HG02623 (cell line): ENCODE data around the gene KCNJ12.
"Not testable (repeated sequence)": the region's sequence is repeated elsewhere in the genome, so short reads cannot be mapped to it uniquely, and the experiment has no call there.

Experiments
- ATAC-seq: cut with Tn5 transposase; IDR thresholded peaks from one replicate; pipeline ENCODE4 v1.9.1; 2021; ENCODE audit warnings: moderate library complexity; ENCODE audit not compliant: unreplicated experiment

The KCNJ12 gene

GRCh38 chr17:21404956-21405731 is 29.0 kb downstream of the KCNJ12 start:
- not testable (repeated sequence) for ATAC-seq

GRCh38 chr17:21405904-21406400 is 29.8 kb downstream of the KCNJ12 start:
- not testable (repeated sequence) for ATAC-seq

- ATAC-seq = not testable (repeated sequence)
Observed at GRCh38 chr17:21406616-21407404, 30.7 kb downstream of the KCNJ12 start.

DNA sequence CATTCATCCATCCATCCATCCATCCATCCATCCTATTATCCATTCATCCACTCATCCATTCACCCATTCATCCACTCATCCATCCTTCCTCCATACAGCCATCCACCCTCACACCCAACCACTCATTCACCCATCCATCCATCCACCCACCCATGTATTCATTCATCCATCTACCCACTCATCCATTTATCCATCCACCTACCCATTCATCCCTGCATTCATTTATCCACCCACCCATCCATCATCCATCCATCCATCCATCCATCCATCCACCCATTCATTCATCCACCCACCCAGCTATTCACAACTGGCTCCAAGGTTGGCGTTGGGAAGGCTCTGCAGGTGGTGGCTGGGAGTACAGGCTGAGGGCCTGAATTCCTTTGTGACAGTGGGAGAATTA is 31.6 kb downstream of the KCNJ12 start:
- ATAC-seq = not testable (repeated sequence)

- not testable (repeated sequence) for ATAC-seq
Observed at GRCh38 chr17:21408224-21408623, 32.1 kb downstream of the KCNJ12 start.

GRCh38 chr17:21408766-21409300 is 32.7 kb downstream of the KCNJ12 start:
- not testable (repeated sequence) for ATAC-seq

GRCh38 chr17:21409388-21409787 is 33.2 kb downstream of the KCNJ12 start:
- not testable (repeated sequence) for ATAC-seq

DNA sequence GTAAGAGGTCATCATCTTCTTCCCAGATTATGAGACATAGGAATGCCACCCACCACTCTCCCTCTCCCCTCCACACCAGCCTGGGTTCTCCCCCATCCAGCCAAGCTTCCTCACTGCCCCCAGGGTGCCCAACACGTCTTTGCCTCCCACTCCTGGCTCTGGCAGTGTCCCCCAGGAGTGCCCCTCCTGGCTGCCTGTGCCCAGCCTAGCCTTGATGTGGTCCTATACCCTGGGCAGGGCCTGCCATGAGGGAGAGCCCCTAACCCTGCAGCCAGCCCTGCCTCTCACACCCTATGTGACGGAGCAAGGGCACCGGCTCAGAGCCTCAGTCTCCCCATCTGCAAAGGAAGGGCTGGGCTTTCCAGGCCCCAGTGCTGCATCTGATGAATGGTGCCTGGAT is 33.8 kb downstream of the KCNJ12 start:
- not testable (repeated sequence) for ATAC-seq

DNA sequence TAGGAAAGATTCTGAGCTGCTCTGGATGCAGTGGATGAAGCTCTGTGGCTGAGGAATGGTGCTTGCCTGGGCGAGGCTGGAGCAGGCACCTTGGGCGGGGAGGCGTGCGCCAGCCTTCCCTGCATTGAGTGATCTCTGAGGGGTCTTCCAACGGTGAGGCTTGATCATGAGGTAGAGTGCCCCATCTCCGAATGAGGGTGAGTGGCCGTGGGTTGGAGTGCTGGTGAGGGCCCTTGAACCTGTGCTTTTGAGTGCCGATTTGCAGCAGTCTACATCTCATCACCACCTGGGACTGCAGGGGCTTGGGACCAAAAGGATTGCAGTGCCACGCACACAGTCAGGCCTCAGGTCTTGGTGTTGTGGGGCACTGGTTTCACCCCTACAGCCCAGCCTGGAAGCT is 34.2 kb downstream of the KCNJ12 start:
- ATAC-seq = not testable (repeated sequence)

DNA sequence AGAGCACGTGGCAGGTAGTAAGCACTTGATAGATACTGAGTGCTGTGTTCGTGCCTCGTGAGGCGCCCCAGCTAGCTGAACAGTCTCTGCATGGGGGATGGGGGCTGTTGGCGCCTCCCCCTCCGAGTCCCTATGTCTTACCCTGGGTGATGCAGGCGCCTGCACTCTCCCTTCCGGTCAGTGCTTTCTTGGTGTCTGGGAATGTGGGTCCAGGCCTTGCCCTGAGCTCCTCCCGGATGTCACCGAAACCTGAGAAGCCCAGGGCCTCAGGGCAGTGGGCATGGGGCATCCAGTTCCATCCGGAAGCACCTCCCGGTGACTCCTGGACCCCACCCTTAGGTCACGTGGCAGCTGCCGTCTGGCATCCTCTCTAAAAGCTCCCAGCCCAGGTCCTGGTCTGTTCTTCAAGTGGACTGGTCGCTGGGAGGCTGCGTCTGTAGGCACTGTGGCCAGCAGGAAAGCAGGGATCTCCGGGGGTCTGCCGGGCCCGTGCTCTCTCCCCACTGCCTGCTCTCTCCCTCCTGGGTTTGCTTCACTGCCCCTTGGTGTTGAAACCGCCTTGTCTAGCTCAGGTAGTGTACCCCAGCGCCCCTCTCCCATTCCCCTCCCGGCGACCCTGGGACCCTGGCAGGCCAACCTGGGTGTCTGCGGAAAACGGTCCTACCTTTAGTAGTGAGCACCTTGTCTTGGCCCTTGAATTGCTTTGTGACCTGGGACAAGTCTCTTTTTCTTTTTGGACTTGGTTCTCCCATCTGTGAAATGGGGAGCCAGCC is 34.9 kb downstream of the KCNJ12 start:
- ATAC-seq = not testable (repeated sequence)

GRCh38 chr17:21411679-21412205 is 35.6 kb downstream of the KCNJ12 start:
- ATAC-seq = not testable (repeated sequence)

DNA sequence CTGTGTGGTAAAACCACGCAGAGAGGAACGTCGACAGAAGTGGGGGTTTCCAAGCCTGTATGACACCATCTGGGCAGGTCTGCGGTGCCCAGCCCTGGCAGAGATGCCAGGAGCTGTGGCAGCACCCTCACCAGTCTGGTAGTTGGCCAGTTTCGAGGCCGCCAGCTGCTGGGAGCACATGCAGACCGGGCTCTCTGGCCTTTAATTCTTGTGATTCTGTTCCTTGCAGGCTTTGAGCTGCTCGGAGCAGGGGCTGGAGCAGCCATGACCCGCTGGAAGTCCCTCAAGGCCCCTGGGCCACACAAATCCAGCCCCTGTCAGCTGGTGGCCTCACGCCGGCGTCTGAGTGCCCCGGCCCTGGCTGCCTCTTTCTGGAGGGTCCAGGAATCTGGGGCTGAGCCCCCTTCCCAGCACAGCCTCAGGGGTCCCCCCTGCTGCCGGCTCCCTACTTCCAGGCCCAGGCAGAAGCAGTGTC is 36.1 kb downstream of the KCNJ12 start:
- not testable (repeated sequence) for ATAC-seq

DNA sequence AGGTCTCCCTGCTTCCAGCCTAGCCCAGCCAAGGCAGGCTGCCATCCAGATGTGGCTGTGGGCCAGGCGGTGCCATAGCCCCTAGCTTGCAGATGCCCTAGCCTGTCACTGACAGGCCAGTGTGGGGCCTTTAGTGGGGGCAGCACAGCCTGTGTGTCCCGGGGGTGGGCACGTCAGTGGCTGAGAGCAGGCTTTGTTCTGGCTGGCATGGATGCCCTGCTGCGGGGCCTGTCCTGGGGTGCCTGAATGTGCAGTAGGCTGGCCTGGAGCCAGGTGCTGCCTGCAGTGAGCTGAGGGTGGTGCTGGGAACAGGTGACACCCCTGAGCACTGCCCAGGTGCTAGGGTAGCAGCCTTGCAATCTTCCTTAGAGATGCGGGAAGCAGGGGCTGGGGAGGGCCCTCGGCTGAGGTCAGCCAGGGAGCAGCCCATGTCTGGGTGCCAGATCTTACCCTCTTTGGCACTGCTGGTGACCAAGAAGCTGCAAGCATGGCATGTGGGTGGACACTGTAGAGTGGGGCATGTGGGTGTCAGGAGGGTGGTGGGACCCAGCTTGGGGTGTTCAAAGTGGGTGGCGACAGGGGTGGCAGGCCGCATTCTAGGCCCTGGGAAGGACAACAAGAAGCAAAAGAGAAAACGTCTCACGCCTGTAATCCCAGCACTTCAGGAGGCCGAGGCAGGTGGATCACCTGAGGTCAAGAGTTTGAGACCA is 37.6 kb downstream of the KCNJ12 start:
- ATAC-seq = not testable (repeated sequence)

DNA sequence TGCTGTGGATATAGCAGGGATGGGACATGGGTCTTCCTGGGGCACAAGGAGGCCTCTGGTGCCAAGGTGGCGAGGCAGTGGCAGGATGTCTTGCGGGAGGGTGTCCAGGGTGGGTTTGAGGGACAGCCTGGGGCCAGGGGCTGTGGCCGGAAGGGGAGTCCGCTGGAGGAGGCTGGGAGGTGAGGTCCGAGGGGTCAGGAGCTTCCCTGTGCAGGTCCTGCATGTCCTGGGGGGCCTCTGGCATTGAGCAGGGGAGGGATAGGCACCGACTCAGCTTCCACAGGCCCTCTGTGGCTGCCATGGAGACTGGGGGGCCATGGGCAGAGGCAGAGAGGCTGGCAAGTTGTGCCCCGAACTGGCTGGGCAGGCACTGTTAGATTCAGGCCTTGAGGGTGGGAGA is 38.5 kb downstream of the KCNJ12 start:
- ATAC-seq = not testable (repeated sequence)

- not testable (repeated sequence) for ATAC-seq
Observed at GRCh38 chr17:21415166-21415990, 39.2 kb downstream of the KCNJ12 start.

DNA sequence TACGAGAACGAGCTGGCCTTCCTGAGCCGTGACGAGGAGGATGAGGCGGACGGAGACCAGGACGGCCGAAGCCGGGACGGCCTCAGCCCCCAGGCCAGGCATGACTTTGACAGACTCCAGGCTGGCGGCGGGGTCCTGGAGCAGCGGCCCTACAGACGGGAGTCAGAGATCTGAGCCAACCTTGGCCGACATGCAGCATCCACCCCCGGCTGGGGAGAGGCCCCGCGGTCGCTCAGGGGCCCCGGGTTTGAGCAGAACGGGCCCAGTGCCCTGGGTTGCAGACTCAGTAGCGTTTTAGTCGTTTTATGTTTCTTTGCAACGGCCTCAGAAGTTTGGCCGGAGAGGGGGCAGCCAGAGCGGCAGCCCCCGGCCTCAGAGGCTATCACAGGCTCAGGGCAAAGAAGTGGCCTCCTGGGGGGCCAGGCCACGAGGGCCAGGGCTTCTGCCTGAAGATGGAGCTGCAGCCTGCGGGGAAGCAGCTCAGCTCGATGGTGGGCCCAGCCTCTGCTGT is 40.4 kb downstream of the KCNJ12 start:
- not testable (repeated sequence) for ATAC-seq

- ATAC-seq = not testable (repeated sequence)
Observed at GRCh38 chr17:21417349-21417748, 41.2 kb downstream of the KCNJ12 start.

GRCh38 chr17:21417921-21418320 is 41.8 kb downstream of the KCNJ12 start:
- ATAC-seq = no peak
